Activated CD8-positive, alpha-beta T cell treated with anti-CD3 and anti-CD28 coated beads for 36 hours (primary cell): ENCODE results near the gene APBA1. TPM values are rescaled to one million over a fixed set of nuclear protein-coding genes. Genes with fewer than 3 reads are reported as not detected.

Experiments
- ATAC-seq: fragments of 200-7000 bp; cut with Tn5 transposase; one replicate; pipeline ENCODE4 v1.10.0; 2021; ENCODE audit warnings: mild to moderate bottlenecking, moderate library complexity
- CTCF ChIA-PET: fragments of 350-600 bp; sonication (Branson Sonifier 250); formaldehyde crosslinking; loops from one replicate; lab custom pipeline; 2021; ENCODE audit warnings: antibody characterized with exemption; lab: Charles Lee
- POLR2A ChIA-PET: fragments of 350-600 bp; sonication (Branson Sonifier 250); formaldehyde crosslinking; loops from one replicate; lab custom pipeline; 2021; ENCODE audit warnings: antibody characterized with exemption; lab: Charles Lee
- DNase-seq: peaks from one replicate; pipeline ENCODE4 v3.0.0-alpha.2; 2020
- H3K27ac Mint-ChIP-seq: one replicate; pipeline ENCODE4 v1.8.0; 2021; ENCODE audit warnings: mild to moderate bottlenecking, mixed read lengths
- H3K27me3 Mint-ChIP-seq: one replicate; pipeline ENCODE4 v1.8.0; 2021; ENCODE audit warnings: mixed read lengths
- H3K36me3 Mint-ChIP-seq: one replicate; pipeline ENCODE4 v1.8.0; 2021; ENCODE audit warnings: low read depth, mixed read lengths
- H3K4me1 Mint-ChIP-seq: one replicate; pipeline ENCODE4 v1.8.0; 2021; ENCODE audit warnings: low read depth, mixed read lengths
- H3K4me3 Mint-ChIP-seq: one replicate; pipeline ENCODE4 v1.8.0; 2021; ENCODE audit warnings: mild to moderate bottlenecking, moderate library complexity, mixed read lengths
- H3K9me3 Mint-ChIP-seq: one replicate; pipeline ENCODE4 v1.8.0; 2021; ENCODE audit warnings: mixed read lengths
- CTCF ChIP-seq: fragments of 200-600 bp; IDR thresholded peaks from one replicate; pipeline ENCODE4 v1.8.0; 2022; ENCODE audit warnings: antibody characterized with exemption, mild to moderate bottlenecking
- intact Hi-C: fragments of 100-400 bp; cut with micrococcal nuclease; formaldehyde crosslinking; loops from one replicate; pipeline ENCODE4 v1.10.0; 2022
- total RNA-seq, 2 experiments: library from RNA; stranded (reverse); gene quantifications; one replicate each; pipeline ENCODE4 v1.2.3, GENCODE V29; 2021

APBA1 gene
- total RNA-seq, 2 experiments from 2014 or later = 0.07 TPM; not detected in 1

GRCh38 chr9:69594180-69594579 is 78.0 kb downstream of the APBA1 start:
- Mint-ChIP-seq H3K9me3 (no peaks in the 10 kb centered on the region), H3K27ac (no peak overlapping the region), H3K4me3 (no peak overlapping the region), H3K36me3 (no peaks in the 10 kb centered on the region), H3K27me3 (peaks cover 2% of the 10 kb centered on the region), H3K4me1 (no peaks in the 10 kb centered on the region)
- CTCF ChIA-PET = no interaction called here
- intact Hi-C loops = no loop called here
- no peak for ATAC-seq
- TF ChIP-seq CTCF = no peak
- DNase-seq = no peak
- POLR2A ChIA-PET = no interaction called here

GRCh38 chr9:69593756-69594155 is 78.4 kb downstream of the APBA1 start:
- Mint-ChIP-seq H3K9me3 (no peaks in the 10 kb centered on the region), H3K27ac (no peak overlapping the region), H3K4me3 (no peak overlapping the region), H3K27me3 (peaks cover under 1% of the 10 kb centered on the region), H3K36me3 (no peaks in the 10 kb centered on the region), H3K4me1 (no peaks in the 10 kb centered on the region)
- CTCF ChIA-PET = no interaction called here
- intact Hi-C loops = no loop called here
- POLR2A ChIA-PET = no interaction called here
- TF ChIP-seq CTCF = no peak
- no peak for DNase-seq
- ATAC-seq = no peak

GRCh38 chr9:69593301-69593700 is 78.9 kb downstream of the APBA1 start:
- ChIA-PET POLR2A (no interaction called here), CTCF (no interaction called here)
- intact Hi-C loops = no loop called here
- DNase-seq (no peak), ATAC-seq (no peak)
- H3K4me3 Mint-ChIP-seq = no peak overlapping the region
- H3K27ac Mint-ChIP-seq = no peak overlapping the region
- TF ChIP-seq CTCF = no peak
- H3K9me3 Mint-ChIP-seq = no peaks in the 10 kb centered on the region
- no peaks in the 10 kb centered on the region for H3K4me1 Mint-ChIP-seq
- no peaks in the 10 kb centered on the region for H3K36me3 Mint-ChIP-seq
- no peaks in the 10 kb centered on the region for H3K27me3 Mint-ChIP-seq

GRCh38 chr9:69590266-69590665 is 81.9 kb downstream of the APBA1 start:
- Mint-ChIP-seq H3K9me3 (no peaks in the 10 kb centered on the region), H3K36me3 (no peaks in the 10 kb centered on the region), H3K4me3 (no peak overlapping the region), H3K27ac (no peak overlapping the region), H3K27me3 (peaks cover 2% of the 10 kb centered on the region), H3K4me1 (no peaks in the 10 kb centered on the region)
- POLR2A ChIA-PET = interaction anchor here (0.6 kb wide), 1 partner anchor 44 kb away, joined by 3 read pairs; no protein-coding TSS in a partner anchor
- ATAC-seq (no peak), DNase-seq (no peak)
- intact Hi-C loops = no loop called here
- TF ChIP-seq CTCF = no peak
- CTCF ChIA-PET = no interaction called here

- ATAC-seq = no peak
- no peak for TF ChIP-seq CTCF
- Mint-ChIP-seq H3K4me3 (no peak overlapping the region), H3K36me3 (no peaks in the 10 kb centered on the region), H3K27me3 (peaks cover 2% of the 10 kb centered on the region), H3K4me1 (no peaks in the 10 kb centered on the region), H3K9me3 (no peaks in the 10 kb centered on the region), H3K27ac (no peak overlapping the region)
- no peak for DNase-seq
- POLR2A ChIA-PET = no interaction called here
- intact Hi-C loops = no loop called here
- CTCF ChIA-PET = no interaction called here
Observed at GRCh38 chr9:69589156-69589555, 83.0 kb downstream of the APBA1 start.
